ENCODE results near the gene ADAM19.

The ADAM19 gene, protein sequence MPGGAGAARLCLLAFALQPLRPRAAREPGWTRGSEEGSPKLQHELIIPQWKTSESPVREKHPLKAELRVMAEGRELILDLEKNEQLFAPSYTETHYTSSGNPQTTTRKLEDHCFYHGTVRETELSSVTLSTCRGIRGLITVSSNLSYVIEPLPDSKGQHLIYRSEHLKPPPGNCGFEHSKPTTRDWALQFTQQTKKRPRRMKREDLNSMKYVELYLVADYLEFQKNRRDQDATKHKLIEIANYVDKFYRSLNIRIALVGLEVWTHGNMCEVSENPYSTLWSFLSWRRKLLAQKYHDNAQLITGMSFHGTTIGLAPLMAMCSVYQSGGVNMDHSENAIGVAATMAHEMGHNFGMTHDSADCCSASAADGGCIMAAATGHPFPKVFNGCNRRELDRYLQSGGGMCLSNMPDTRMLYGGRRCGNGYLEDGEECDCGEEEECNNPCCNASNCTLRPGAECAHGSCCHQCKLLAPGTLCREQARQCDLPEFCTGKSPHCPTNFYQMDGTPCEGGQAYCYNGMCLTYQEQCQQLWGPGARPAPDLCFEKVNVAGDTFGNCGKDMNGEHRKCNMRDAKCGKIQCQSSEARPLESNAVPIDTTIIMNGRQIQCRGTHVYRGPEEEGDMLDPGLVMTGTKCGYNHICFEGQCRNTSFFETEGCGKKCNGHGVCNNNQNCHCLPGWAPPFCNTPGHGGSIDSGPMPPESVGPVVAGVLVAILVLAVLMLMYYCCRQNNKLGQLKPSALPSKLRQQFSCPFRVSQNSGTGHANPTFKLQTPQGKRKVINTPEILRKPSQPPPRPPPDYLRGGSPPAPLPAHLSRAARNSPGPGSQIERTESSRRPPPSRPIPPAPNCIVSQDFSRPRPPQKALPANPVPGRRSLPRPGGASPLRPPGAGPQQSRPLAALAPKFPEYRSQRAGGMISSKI

GRCh38 chr5:157575381-157576020 is at the start of gene ADAM19:
Gene ADAM19 (minus strand): TSS chr5:157575775. CDS start chr5:157575696, 79 bp downstream.
- in situ Hi-C loops (cut with MboI; ENCODE audit: low sequenced_read_pairs, unreplicated experiment), result no loop called here
- DNase-seq (ENCODE audit: low spot score), result peak; percentile 87
- no peak for TF ChIP-seq CTCF (IDR thresholded peaks at IDR 0.05; ENCODE audit: borderline replicate concordance, control extremely low read depth, extremely low read depth, insufficient read depth, missing control alignments)

- in situ Hi-C loops (cut with MboI; ENCODE audit: low sequenced_read_pairs, unreplicated experiment), result no loop called here
- TF ChIP-seq CTCF (IDR thresholded peaks at IDR 0.05; ENCODE audit: borderline replicate concordance, control extremely low read depth, extremely low read depth, insufficient read depth, missing control alignments), result no peak
- no peak for DNase-seq (ENCODE audit: low spot score)
Measured at GRCh38 chr5:157624144-157624543, 48.6 kb upstream of the ADAM19 start.

DNA sequence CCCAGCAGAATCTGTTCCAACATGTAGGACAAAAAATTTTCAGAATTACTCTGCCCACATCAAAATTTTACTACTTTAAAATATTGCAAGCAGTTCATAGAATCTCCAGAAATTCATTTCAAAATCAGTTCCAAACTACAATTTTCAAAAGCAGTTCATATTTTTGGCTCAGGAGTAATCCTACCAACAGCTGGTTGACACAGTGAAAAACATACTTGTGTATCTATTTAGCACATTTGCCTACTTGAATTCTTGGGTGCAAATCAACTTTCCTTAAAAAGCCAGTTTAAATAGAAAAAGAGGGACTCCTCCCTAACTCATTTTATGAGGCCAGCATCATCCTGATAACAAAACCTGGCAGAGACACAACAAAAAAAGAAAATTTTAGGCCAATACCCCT is 45.2 kb upstream of the ADAM19 start:
- no peak for DNase-seq (ENCODE audit: low spot score)
- TF ChIP-seq CTCF (IDR thresholded peaks at IDR 0.05; ENCODE audit: borderline replicate concordance, control extremely low read depth, extremely low read depth, insufficient read depth, missing control alignments), result no peak
- in situ Hi-C loops (cut with MboI; ENCODE audit: low sequenced_read_pairs, unreplicated experiment), result no loop called here

DNA sequence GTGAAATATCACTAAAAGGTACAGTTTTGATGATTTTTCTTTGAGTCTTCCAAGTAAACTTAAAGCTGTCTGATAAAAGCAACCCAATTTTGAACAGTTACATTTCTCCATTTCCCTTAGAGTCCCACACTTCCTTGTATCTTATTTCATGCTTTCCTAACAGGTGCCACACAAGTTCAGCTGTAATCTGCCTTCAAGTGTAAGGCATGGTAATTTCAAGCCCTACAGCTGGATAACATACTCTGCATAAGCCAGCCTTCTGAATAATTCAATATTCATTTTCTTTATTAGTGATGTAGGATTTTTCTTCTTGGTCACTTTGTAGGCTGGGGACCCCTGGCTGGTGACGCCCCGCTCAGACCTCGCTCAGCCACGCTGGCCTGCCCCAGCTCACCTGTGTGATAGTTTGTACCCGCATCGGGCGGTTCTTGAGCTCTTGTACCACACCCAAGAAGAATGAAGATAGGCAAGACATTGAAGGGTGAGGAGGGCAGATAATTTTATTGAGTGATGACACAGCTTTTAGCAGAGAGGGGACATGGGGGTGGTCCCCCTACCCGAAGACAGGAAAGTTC is 42.7 kb upstream of the ADAM19 start:
- in situ Hi-C loops (cut with MboI; ENCODE audit: low sequenced_read_pairs, unreplicated experiment), result no loop called here
- no peak for DNase-seq (ENCODE audit: low spot score)
- TF ChIP-seq CTCF (IDR thresholded peaks at IDR 0.05; ENCODE audit: borderline replicate concordance, control extremely low read depth, extremely low read depth, insufficient read depth, missing control alignments), result no peak

DNA sequence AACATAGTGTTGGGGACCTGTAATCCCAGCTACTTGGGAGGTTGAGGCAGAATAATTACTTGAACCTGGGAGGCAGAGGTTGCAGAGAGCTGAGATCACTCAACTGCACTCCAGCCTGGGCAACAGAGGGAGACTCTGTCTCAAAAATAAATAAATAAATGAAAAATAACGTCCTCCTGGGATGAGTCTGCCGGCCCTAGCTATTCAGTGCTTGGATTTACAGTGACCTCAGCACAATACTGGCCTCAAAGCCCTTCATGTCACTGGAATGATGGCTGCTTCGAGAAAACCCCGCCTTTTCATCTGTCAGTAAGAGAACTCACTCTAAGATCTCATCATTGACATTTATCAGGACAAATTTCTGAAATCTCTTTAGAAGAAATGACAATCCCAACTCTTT is 41.2 kb upstream of the ADAM19 start:
- in situ Hi-C loops (cut with MboI; ENCODE audit: low sequenced_read_pairs, unreplicated experiment), result no loop called here
- TF ChIP-seq CTCF (IDR thresholded peaks at IDR 0.05; ENCODE audit: borderline replicate concordance, control extremely low read depth, extremely low read depth, insufficient read depth, missing control alignments), result no peak
- DNase-seq (ENCODE audit: low spot score), result no peak

Data from GM13976 (cell line).